Loucy (cell line): Measurements from ENCODE around the gene CCDC43.
A peak's percentile ranks its signal among the peaks of the same experiment; 100 is the strongest.

Source experiments
- H2AFZ ChIP-seq: fragments of 200-600 bp; sonication (generic); 2 replicates; pipeline ENCODE4 v1.6.0; 2016; ENCODE audit warnings: antibody characterized with exemption, mild to moderate bottlenecking, low read length, moderate library complexity
- H3F3A ChIP-seq: fragments of 200-600 bp; 2 replicates; pipeline ENCODE4 v1.6.0; 2016; ENCODE audit warnings: antibody characterized with exemption, low read depth, mild to moderate bottlenecking
- H3K27me3 ChIP-seq: fragments of 200-600 bp; sonication (generic); 2 replicates; pipeline ENCODE4 v1.6.1; 2014; ENCODE audit warnings: low read length, mild to moderate bottlenecking; ENCODE audit not compliant: insufficient read depth, poor library complexity, severe bottlenecking
- H3K36me3 ChIP-seq: fragments of 200-600 bp; sonication (generic); 2 replicates; pipeline ENCODE4 v1.6.1; 2016; ENCODE audit warnings: low read length; ENCODE audit not compliant: insufficient read depth
- H3K4me1 ChIP-seq: fragments of 200-600 bp; sonication (generic); 2 replicates; pipeline ENCODE4 v1.5.1; 2014; ENCODE audit warnings: low read length, mild to moderate bottlenecking; ENCODE audit not compliant: insufficient read depth, poor library complexity, severe bottlenecking
- H3K4me2 ChIP-seq: fragments of 200-600 bp; sonication (generic); 2 replicates; pipeline ENCODE4 v1.6.0; 2014; ENCODE audit warnings: antibody characterized with exemption, low read length, low read depth, mild to moderate bottlenecking; ENCODE audit not compliant: poor library complexity, severe bottlenecking
- H3K4me3 ChIP-seq: fragments of 200-600 bp; sonication (generic); 2 replicates; pipeline ENCODE4 v1.5.1; 2014; ENCODE audit warnings: low read length, mild to moderate bottlenecking, mixed read lengths; ENCODE audit not compliant: poor library complexity, severe bottlenecking
- H3K79me2 ChIP-seq: fragments of 200-600 bp; sonication (generic); 2 replicates; pipeline ENCODE4 v1.6.1; 2014; ENCODE audit warnings: low read length; ENCODE audit not compliant: insufficient read depth
- H3K9ac ChIP-seq: fragments of 200-600 bp; sonication (generic); 2 replicates; pipeline ENCODE4 v1.6.0; 2014; ENCODE audit warnings: mild to moderate bottlenecking, low read depth, low read length, moderate library complexity; ENCODE audit not compliant: poor library complexity, severe bottlenecking
- H3K9me2 ChIP-seq: fragments of 200-600 bp; sonication (generic); replicated peaks from 2 replicates; pipeline ENCODE4 v1.6.1; 2016; ENCODE audit warnings: low read depth, low read length, mixed read lengths
- H3K9me3 ChIP-seq: fragments of 200-600 bp; sonication (generic); 2 replicates; pipeline ENCODE4 v1.6.1; 2014; ENCODE audit warnings: mild to moderate bottlenecking, antibody characterized with exemption, low read length, low read depth; ENCODE audit not compliant: insufficient read depth
- H4K20me1 ChIP-seq: fragments of 200-600 bp; sonication (generic); 2 replicates; pipeline ENCODE4 v1.6.0; 2014; ENCODE audit warnings: antibody characterized with exemption, low read length, mild to moderate bottlenecking; ENCODE audit not compliant: insufficient read depth, poor library complexity, severe bottlenecking
- EZH2phosphoT487 ChIP-seq: fragments of 200-600 bp; IDR thresholded peaks from 2 replicates; pipeline ENCODE4 v1.6.1; 2018; ENCODE audit warnings: antibody characterized with exemption, mild to moderate bottlenecking, moderate library complexity, borderline replicate concordance
- TF ChIP-seq, protein P1 (sequence below): fragments of 200-600 bp; sonication (generic); conservative IDR thresholded peaks from 2 replicates; pipeline ENCODE4 v1.5.1; 2014; ENCODE audit warnings: mild to moderate bottlenecking, antibody characterized with exemption, low read length

The CCDC43 gene

DNA sequence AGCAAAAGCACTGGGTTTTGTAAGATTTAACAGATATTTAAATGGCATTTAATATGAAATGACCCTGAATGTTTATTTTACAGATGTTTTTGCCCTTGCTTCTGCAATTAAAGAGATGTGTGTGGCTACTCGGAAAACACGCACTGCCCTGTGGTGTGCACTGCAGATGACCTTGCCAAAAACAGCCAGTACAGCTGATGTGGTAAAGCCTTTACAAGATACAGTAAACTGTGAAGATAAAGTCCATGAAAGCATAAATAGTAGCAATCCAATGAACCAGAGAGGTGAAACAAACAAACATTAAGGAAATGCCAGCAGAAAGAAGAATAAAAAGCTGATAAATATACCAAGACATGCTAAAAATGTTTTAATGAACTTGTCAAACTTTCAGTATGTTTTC, 15.7 kb downstream of the CCDC43 start:
- H4K20me1 ChIP-seq: no peaks in the 10 kb centered on the region
- H3K9me3 ChIP-seq: no peaks in the 10 kb centered on the region
- H3K79me2 ChIP-seq: no peaks in the 10 kb centered on the region
- no peak overlapping the region for H3K4me2 ChIP-seq
- H3K36me3 ChIP-seq: peaks cover 5% of the 10 kb centered on the region; the same call in 1 of the 2 replicates
- no peaks in the 10 kb centered on the region for H3K27me3 ChIP-seq
- no peak overlapping the region for H2AFZ ChIP-seq
- H3K4me1 ChIP-seq: no peaks in the 10 kb centered on the region
- no peaks in the 10 kb centered on the region for H3K9me2 ChIP-seq
- H3F3A ChIP-seq: no peaks in the 10 kb centered on the region
- H3K4me3 ChIP-seq: no peak overlapping the region
- no peak overlapping the region for H3K9ac ChIP-seq
- no peak for TF ChIP-seq EZH2phosphoT487
- TF ChIP-seq, protein P1, sequence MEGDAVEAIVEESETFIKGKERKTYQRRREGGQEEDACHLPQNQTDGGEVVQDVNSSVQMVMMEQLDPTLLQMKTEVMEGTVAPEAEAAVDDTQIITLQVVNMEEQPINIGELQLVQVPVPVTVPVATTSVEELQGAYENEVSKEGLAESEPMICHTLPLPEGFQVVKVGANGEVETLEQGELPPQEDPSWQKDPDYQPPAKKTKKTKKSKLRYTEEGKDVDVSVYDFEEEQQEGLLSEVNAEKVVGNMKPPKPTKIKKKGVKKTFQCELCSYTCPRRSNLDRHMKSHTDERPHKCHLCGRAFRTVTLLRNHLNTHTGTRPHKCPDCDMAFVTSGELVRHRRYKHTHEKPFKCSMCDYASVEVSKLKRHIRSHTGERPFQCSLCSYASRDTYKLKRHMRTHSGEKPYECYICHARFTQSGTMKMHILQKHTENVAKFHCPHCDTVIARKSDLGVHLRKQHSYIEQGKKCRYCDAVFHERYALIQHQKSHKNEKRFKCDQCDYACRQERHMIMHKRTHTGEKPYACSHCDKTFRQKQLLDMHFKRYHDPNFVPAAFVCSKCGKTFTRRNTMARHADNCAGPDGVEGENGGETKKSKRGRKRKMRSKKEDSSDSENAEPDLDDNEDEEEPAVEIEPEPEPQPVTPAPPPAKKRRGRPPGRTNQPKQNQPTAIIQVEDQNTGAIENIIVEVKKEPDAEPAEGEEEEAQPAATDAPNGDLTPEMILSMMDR: no peak

DNA sequence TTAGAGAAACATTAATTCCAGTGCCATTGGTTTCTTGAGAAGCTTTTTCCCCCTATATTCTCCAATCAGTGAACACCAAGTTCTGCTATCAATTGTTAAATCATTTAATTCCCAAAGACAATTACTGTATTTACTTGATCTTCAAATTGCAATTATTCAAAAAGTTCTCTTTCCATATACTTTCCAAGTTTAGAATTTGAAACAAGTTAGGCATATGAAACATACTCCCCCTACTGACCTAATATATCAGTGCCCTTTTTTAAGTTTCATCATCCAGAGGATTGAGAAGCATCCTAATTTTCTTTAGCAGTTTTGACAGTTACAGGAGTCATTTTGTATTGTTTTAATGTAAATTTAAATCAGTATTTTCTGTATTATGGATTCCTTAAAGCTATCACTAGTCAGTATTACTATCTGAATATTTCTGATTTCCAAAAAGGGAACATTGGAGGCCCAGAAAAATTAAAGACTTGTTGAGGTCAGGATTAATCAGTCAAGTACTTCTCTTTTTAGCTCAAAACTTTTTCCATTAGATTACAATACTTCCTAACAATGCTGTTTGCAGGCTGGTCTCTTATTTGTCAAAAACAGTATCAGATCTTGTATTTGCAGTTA, 17.0 kb downstream of the CCDC43 start:
- Histone ChIP-seq H2AFZ (no peak overlapping the region; the same call in 1 of the 2 replicates), H3K4me3 (no peak overlapping the region), H4K20me1 (no peaks in the 10 kb centered on the region), H3K4me1 (no peaks in the 10 kb centered on the region), H3K9ac (no peak overlapping the region), H3K27me3 (no peaks in the 10 kb centered on the region), H3F3A (no peaks in the 10 kb centered on the region), H3K36me3 (no peaks in the 10 kb centered on the region), H3K9me2 (no peaks in the 10 kb centered on the region), H3K4me2 (no peak overlapping the region), H3K9me3 (no peaks in the 10 kb centered on the region), H3K79me2 (no peaks in the 10 kb centered on the region)
- TF ChIP-seq, protein P1: peak; percentile 77
- TF ChIP-seq EZH2phosphoT487: no peak

DNA sequence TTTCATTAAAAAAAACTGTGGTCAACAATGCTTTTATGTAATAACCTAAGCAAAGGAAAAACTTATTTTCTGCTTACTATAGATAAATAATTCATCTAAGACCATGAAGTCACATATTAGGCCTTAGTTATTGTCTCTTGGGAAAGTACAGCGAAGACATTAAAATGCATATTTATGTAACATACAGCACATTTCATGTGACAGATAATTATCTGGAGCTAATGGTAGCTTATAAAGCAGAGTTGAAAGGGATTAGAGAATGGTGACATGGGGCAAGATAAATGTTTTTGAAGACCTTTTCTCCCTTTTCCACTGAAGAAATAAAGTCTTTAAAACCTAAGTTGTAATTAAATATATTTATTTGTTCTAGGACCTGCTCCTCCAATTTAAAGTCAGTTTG, 23.6 kb downstream of the CCDC43 start:
- no peak overlapping the region for H2AFZ ChIP-seq
- no peaks in the 10 kb centered on the region for H4K20me1 ChIP-seq
- no peak overlapping the region for H3K9ac ChIP-seq

More for the DNA sequence above, 23.6 kb downstream of the CCDC43 start:
- H3K4me1 ChIP-seq: no peaks in the 10 kb centered on the region
- H3K36me3 ChIP-seq: no peaks in the 10 kb centered on the region
- H3F3A ChIP-seq: no peaks in the 10 kb centered on the region
- H3K4me3 ChIP-seq: no peak overlapping the region
- no peaks in the 10 kb centered on the region for H3K9me3 ChIP-seq
- H3K79me2 ChIP-seq: no peaks in the 10 kb centered on the region
- TF ChIP-seq, protein P1: no peak
- no peak for TF ChIP-seq EZH2phosphoT487
- no peak overlapping the region for H3K4me2 ChIP-seq
- no peaks in the 10 kb centered on the region for H3K9me2 ChIP-seq
- H3K27me3 ChIP-seq: no peaks in the 10 kb centered on the region
